HEK293 (cell line): Measurements from ENCODE around the gene HOXB13.

Source experiments
- CTCF ChIA-PET: fragments of 350-600 bp; formaldehyde crosslinking; extraction: SDS; loops from one replicate; lab custom pipeline; 2021; ENCODE audit warnings: antibody characterized with exemption; lab: Yijun Ruan, JAX
- POLR2A ChIA-PET: fragments of 300-600 bp; formaldehyde crosslinking; extraction: SDS; loops from one replicate; lab custom pipeline; 2020; ENCODE audit warnings: antibody characterized with exemption, inconsistent platforms; lab: Yijun Ruan, JAX
- H3K27ac ChIP-seq: fragments of 200-500 bp; sonication (Bioruptor generic); 2 replicates; pipeline ENCODE4 v1.5.1; 2014; ENCODE audit warnings: low read depth, low read length, control low read depth, inconsistent platforms; ENCODE audit errors: extremely low read depth
- H3K36me3 ChIP-seq, 2 experiments: fragments of 200-500 bp in 1 of 2; sonication (Bioruptor generic) in 1 of 2; 1 replicate in 1 of 2; 2 replicates in 1 of 2; pipeline ENCODE4 v1.5.1; 2014 to 2017; ENCODE audit warnings: inconsistent platforms in 2 of 2, low read length in 2 of 2; ENCODE audit not compliant: control insufficient read depth in 2 of 2, insufficient read depth in 1 of 2
- H3K4me1 ChIP-seq: fragments of 200-500 bp; sonication (Bioruptor generic); 2 replicates; pipeline ENCODE4 v1.5.1; 2014; ENCODE audit warnings: mild to moderate bottlenecking, low read length, inconsistent platforms; ENCODE audit not compliant: control insufficient read depth, insufficient read depth
- H3K4me3 ChIP-seq: 2 replicates; pipeline ENCODE4 v1.5.1; 2011; ENCODE audit warnings: low read depth, mild to moderate bottlenecking, control low read depth, low read length, moderate library complexity
- H3K9me3 ChIP-seq: fragments of 200-500 bp; sonication (Bioruptor generic); 2 replicates; pipeline ENCODE4 v1.5.1; 2014; ENCODE audit warnings: low read depth, low read length, inconsistent platforms; ENCODE audit not compliant: control insufficient read depth, insufficient read depth
- MZF1 ChIP-seq: fragments of 450-650 bp; formaldehyde crosslinking; IDR thresholded peaks from 2 replicates; pipeline ENCODE4 v1.5.1; 2017; ENCODE audit warnings: missing biosample characterization, missing genetic modification characterization, borderline replicate concordance
- OSR2 ChIP-seq: fragments of 450-650 bp; formaldehyde crosslinking; IDR thresholded peaks from 2 replicates; pipeline ENCODE4 v1.5.1; 2016; ENCODE audit warnings: missing biosample characterization, missing genetic modification characterization
- PRDM1 ChIP-seq: fragments of 450-650 bp; formaldehyde crosslinking; IDR thresholded peaks from 2 replicates; pipeline ENCODE4; 2016; ENCODE audit warnings: missing biosample characterization, missing genetic modification characterization
- SP2 ChIP-seq: fragments of 450-650 bp; formaldehyde crosslinking; IDR thresholded peaks from 2 replicates; pipeline ENCODE4 v1.5.1; 2016; ENCODE audit warnings: missing biosample characterization, missing genetic modification characterization
- YY2 ChIP-seq: fragments of 450-650 bp; formaldehyde crosslinking; IDR thresholded peaks from 2 replicates; pipeline ENCODE4 v1.5.1; 2016; ENCODE audit warnings: missing biosample characterization, missing genetic modification characterization
- ZBTB8A ChIP-seq: fragments of 450-650 bp; formaldehyde crosslinking; IDR thresholded peaks from 2 replicates; pipeline ENCODE4 v1.5.1; 2016; ENCODE audit warnings: missing biosample characterization, missing genetic modification characterization
- ZNF2 ChIP-seq: fragments of 450-650 bp; formaldehyde crosslinking; IDR thresholded peaks from 2 replicates; pipeline ENCODE4 v1.5.1; 2016; ENCODE audit warnings: missing biosample characterization, missing genetic modification characterization
- ZNF239 ChIP-seq: fragments of 450-650 bp; formaldehyde crosslinking; IDR thresholded peaks from 2 replicates; pipeline ENCODE4 v1.5.1; 2016; ENCODE audit warnings: missing biosample characterization, missing genetic modification characterization
- ZNF266 ChIP-seq: fragments of 450-650 bp; formaldehyde crosslinking; IDR thresholded peaks from 2 replicates; pipeline ENCODE4 v1.5.1; 2016; ENCODE audit warnings: missing biosample characterization, missing genetic modification characterization, low read depth
- ZNF366 ChIP-seq: fragments of 450-650 bp; formaldehyde crosslinking; conservative IDR thresholded peaks from 2 replicates; pipeline ENCODE4 v1.5.1; 2016; ENCODE audit warnings: missing biosample characterization, missing genetic modification characterization
- ZNF416 ChIP-seq: fragments of 450-650 bp; formaldehyde crosslinking; IDR thresholded peaks from 2 replicates; pipeline ENCODE4 v1.5.1; 2016; ENCODE audit warnings: missing biosample characterization, missing genetic modification characterization
- ZNF548 ChIP-seq: fragments of 450-650 bp; formaldehyde crosslinking; IDR thresholded peaks from 2 replicates; pipeline ENCODE4 v1.5.1; 2016; ENCODE audit warnings: missing biosample characterization, missing genetic modification characterization
- ZNF600 ChIP-seq: fragments of 450-650 bp; formaldehyde crosslinking; IDR thresholded peaks from 2 replicates; pipeline ENCODE4 v1.5.1; 2016; ENCODE audit warnings: missing biosample characterization, missing genetic modification characterization
- ZNF621 ChIP-seq: fragments of 450-650 bp; formaldehyde crosslinking; IDR thresholded peaks from 2 replicates; pipeline ENCODE4 v1.5.1; 2017; ENCODE audit warnings: missing biosample characterization, missing genetic modification characterization
- ZNF658 ChIP-seq: fragments of 450-650 bp; formaldehyde crosslinking; IDR thresholded peaks from 2 replicates; pipeline ENCODE4; 2016; ENCODE audit warnings: missing biosample characterization, missing genetic modification characterization
- ZNF660 ChIP-seq: fragments of 450-650 bp; IDR thresholded peaks from 2 replicates; pipeline ENCODE4 v1.5.1; 2018; ENCODE audit warnings: missing biosample characterization, mild to moderate bottlenecking, missing genetic modification characterization
- ZNF670 ChIP-seq: fragments of 450-650 bp; formaldehyde crosslinking; IDR thresholded peaks from 2 replicates; pipeline ENCODE4 v1.5.1; 2016; ENCODE audit warnings: missing biosample characterization, missing genetic modification characterization, low read depth
- ZNF776 ChIP-seq: fragments of 450-650 bp; formaldehyde crosslinking; IDR thresholded peaks from 2 replicates; pipeline ENCODE4 v1.5.0; 2017; ENCODE audit warnings: missing biosample characterization, missing genetic modification characterization, borderline replicate concordance
- ZNF785 ChIP-seq: fragments of 450-650 bp; formaldehyde crosslinking; IDR thresholded peaks from 2 replicates; pipeline ENCODE4 v1.5.1; 2016; ENCODE audit warnings: missing biosample characterization, missing genetic modification characterization
- TF ChIP-seq, protein P1 (sequence below): fragments of 450-650 bp; formaldehyde crosslinking; IDR thresholded peaks from 2 replicates; pipeline ENCODE4 v1.5.1; 2017; ENCODE audit warnings: missing biosample characterization, missing genetic modification characterization
- TF ChIP-seq, protein P2 (sequence below): fragments of 450-650 bp; IDR thresholded peaks from 2 replicates; pipeline ENCODE4 v1.5.1; 2018; ENCODE audit warnings: missing biosample characterization, mild to moderate bottlenecking, missing genetic modification characterization
- TF ChIP-seq, protein P3 (sequence below): fragments of 450-650 bp; formaldehyde crosslinking; IDR thresholded peaks from 2 replicates; pipeline ENCODE4 v1.5.1; 2016; ENCODE audit warnings: missing biosample characterization, missing genetic modification characterization

Gene HOXB13

DNA sequence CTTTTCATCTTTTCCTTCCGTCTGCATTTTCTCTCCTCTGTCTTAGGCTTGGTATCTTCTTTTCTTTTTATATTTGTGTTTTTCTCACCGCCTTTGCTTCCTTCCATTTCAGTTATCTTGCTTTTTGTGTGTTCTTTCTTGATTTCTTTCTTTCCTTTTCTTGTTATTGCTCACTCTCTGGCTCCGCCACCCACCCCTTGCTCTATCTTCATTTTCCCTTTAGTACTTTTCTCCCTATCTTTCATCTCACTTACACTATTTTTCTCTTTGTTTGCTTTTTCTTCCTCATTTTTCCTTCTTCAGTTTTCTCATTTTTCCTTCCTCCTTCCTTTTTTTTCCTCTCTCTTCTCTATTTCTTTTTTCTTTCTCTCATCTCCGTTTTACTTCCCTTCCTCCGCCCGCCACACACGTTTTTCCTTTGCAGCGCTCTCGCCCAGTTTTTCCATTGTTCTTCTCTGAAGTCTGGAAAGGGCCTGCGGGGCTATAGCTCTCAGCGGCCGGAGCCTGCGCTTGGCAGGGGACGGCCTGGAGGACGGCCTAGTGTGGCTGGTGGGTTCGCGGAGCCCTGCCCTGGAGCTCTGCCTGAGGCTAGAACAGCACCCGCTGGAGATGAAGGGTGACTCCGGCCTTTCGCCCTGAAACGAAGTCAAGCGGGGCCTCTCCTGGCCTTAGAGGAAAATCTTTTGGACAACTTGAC, 5.2 kb upstream of the HOXB13 start:
- H3K4me3 ChIP-seq, result no peak overlapping the region
- no peaks in the 10 kb centered on the region for H3K9me3 ChIP-seq
- peaks cover 7% of the 10 kb centered on the region for H3K4me1 ChIP-seq
- ChIA-PET CTCF (interaction anchor here (1.3 to 3.5 kb wide), 4 partner anchors 10 to 145 kb away, joined by 4 to 20 read pairs (median 8); partner anchors contain the start of gene PRAC2), POLR2A (interaction anchor here (0.8 to 0.9 kb wide), 2 partner anchors 9 to 22 kb away, joined by 3 to 4 read pairs; no protein-coding TSS in a partner anchor)
- TF ChIP-seq PRDM1 (tag by site-specific recombination), result peak; percentile 81
- TF ChIP-seq ZNF776 (tag by site-specific recombination), result no peak
- TF ChIP-seq, protein P1, sequence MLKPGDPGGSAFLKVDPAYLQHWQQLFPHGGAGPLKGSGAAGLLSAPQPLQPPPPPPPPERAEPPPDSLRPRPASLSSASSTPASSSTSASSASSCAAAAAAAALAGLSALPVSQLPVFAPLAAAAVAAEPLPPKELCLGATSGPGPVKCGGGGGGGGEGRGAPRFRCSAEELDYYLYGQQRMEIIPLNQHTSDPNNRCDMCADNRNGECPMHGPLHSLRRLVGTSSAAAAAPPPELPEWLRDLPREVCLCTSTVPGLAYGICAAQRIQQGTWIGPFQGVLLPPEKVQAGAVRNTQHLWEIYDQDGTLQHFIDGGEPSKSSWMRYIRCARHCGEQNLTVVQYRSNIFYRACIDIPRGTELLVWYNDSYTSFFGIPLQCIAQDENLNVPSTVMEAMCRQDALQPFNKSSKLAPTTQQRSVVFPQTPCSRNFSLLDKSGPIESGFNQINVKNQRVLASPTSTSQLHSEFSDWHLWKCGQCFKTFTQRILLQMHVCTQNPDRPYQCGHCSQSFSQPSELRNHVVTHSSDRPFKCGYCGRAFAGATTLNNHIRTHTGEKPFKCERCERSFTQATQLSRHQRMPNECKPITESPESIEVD, result no peak
- TF ChIP-seq ZNF416 (tag by site-specific recombination), result no peak
- no peak for TF ChIP-seq SP2 (tag by site-specific recombination)
- peak; percentile 61; the same call in 1 of the 2 replicates for TF ChIP-seq ZNF366 (tag by site-specific recombination)
- no peak for TF ChIP-seq OSR2 (tag by site-specific recombination)
- no peak for TF ChIP-seq ZNF660
- H3K36me3 ChIP-seq, result no peaks in the 10 kb centered on the region
- H3K27ac ChIP-seq, result no peak overlapping the region

DNA sequence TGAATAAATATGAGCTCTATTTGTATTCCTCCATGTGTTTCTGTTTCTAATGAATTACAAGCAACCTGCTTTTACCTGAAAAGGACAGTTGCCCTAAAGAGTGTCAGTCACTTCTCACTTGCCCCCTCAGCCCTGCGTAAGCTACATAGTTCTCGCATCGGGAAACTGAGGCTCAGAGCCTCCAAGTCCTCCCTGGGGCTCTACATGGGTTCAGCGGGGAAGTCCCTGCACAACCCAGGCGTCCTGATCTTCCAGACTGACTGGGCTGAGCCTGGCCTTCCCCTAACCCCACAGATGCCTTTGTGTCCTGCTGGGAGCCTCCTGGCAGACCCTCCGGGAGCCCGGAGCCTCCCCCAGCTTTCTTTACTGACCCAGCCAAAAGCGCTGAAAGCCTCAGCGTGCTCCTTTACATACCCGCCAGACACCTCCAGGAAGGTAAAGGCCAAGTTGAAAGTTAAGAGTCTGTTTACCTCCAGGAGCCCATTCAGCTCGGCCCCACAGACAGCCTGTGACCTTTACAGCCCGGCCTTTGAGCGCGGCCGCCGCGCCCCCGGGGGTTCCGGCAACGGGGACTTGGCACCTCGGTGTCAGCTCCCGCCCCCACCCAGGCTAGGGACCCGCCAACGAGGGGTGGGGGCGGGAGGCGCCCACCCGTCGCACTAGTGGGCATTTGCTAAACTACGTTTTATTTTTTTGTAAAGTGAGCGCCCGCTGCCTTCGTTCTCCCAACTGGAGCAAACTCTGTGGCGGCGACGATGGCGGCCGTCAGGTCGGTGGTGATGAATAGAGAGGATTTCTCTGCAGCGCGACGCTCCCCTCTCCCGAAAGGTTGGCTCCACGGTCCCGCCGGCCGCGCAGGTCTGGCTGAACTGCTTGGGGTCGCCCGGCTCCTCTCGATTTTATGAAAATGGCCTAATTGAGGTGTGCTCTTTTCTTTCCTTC, 4.4 kb upstream of the HOXB13 start:
- H3K4me3 ChIP-seq, result no peak overlapping the region
- TF ChIP-seq, protein P2, sequence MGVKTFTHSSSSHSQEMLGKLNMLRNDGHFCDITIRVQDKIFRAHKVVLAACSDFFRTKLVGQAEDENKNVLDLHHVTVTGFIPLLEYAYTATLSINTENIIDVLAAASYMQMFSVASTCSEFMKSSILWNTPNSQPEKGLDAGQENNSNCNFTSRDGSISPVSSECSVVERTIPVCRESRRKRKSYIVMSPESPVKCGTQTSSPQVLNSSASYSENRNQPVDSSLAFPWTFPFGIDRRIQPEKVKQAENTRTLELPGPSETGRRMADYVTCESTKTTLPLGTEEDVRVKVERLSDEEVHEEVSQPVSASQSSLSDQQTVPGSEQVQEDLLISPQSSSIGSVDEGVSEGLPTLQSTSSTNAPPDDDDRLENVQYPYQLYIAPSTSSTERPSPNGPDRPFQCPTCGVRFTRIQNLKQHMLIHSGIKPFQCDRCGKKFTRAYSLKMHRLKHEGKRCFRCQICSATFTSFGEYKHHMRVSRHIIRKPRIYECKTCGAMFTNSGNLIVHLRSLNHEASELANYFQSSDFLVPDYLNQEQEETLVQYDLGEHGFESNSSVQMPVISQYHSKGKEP, result no peak
- no peak for TF ChIP-seq ZNF548
- no peak for TF ChIP-seq ZNF658 (tag by site-specific recombination)
- TF ChIP-seq ZNF600 (tag by site-specific recombination), result no peak
- TF ChIP-seq, protein P3, sequence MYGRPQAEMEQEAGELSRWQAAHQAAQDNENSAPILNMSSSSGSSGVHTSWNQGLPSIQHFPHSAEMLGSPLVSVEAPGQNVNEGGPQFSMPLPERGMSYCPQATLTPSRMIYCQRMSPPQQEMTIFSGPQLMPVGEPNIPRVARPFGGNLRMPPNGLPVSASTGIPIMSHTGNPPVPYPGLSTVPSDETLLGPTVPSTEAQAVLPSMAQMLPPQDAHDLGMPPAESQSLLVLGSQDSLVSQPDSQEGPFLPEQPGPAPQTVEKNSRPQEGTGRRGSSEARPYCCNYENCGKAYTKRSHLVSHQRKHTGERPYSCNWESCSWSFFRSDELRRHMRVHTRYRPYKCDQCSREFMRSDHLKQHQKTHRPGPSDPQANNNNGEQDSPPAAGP, result no peak
- TF ChIP-seq ZNF239, result no peak
- no peak for TF ChIP-seq ZNF2 (tag by site-specific recombination)
- TF ChIP-seq ZNF266, result no peak
- no peak for TF ChIP-seq ZNF621
- no peak for TF ChIP-seq YY2 (tag by site-specific recombination)
- no peak for TF ChIP-seq ZNF670
- no peak for TF ChIP-seq MZF1 (tag by site-specific recombination)
- no peak for TF ChIP-seq ZNF785 (tag by site-specific recombination)
- TF ChIP-seq ZBTB8A (tag by site-specific recombination), result no peak
- peaks cover 7% of the 10 kb centered on the region for H3K4me1 ChIP-seq
- CTCF ChIA-PET, result interaction anchor here (0.6 to 10.9 kb wide), 6 partner anchors 9 to 285 kb away, joined by 3 to 118 read pairs (median 9); partner anchors contain the start of gene PRAC2
- H3K9me3 ChIP-seq, result no peaks in the 10 kb centered on the region
- no peak overlapping the region for H3K27ac ChIP-seq
- POLR2A ChIA-PET, result no interaction called here
- H3K36me3 ChIP-seq, result no peaks in the 10 kb centered on the region
